HTERT RPE-1 (cell line): ENCODE measurements around the gene TRIM14.

Source experiments
- in situ Hi-C: fragments of 300-500 bp; cut with MboI; formaldehyde crosslinking; loops from 4 replicates; pipeline ENCODE4 v1.14.3; 2020; ENCODE audit warnings: low sequenced_read_pairs

Gene TRIM14

GRCh38 chr9:98118640-98119601, at the start of gene TRIM14:
TSS of gene TRIM14 (minus strand) at chr9:98119222. CDS start at chr9:98119188, 34 bp downstream.
- in situ Hi-C loops, result no loop called here

DNA sequence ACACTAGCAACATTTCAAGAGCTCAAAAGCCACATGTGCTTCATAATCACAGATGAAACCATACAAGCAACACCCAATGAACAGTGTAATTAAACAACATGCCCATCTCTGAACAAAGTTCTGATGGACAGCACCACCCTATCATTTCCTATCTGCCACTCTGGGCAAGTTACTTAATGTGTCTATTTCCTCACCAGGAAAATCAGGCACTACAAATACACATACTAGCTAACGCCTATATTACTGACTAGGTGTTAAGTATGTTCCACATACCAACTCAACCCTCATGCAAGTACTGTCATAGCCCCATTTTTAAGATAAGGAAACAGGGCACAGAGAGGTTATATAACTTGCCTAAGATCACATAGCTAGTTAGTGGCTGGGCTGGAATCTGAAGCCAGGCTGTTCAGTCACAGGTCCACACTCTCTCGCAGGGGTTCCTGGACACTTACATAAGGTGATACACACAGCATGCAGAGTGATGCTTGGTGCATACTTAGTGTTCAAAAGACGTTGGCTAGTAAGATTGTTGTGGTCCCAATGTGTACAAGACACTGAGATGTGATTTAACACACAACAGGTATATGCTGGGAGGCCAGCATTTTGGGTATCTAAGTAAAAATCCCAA, 49.2 kb upstream of the TRIM14 start:
- in situ Hi-C loops, result no loop called here

DNA sequence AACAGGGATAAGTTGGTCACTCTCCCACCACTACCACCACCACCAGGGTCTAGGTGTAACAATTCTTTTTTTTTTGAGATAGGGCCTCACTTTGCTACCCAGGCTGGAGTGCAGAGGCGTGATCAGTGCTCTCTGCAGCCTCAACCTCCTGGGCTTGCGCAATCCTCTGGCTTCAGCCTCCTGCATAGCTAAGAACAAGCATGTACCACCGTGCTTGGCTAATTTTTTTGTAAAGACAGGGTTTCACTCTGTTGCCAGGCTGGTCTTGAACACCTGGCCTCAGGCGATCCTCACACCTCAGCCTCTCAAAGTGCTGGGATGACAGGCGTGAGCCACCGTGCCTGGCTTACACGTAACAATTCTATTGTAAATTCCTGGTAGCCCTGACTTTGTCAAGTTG, 45.9 kb upstream of the TRIM14 start:
- in situ Hi-C loops, result no loop called here

- in situ Hi-C loops, result no loop called here
These were observed 43.6 kb upstream of the TRIM14 start for GRCh38 chr9:98162613-98163012.

DNA sequence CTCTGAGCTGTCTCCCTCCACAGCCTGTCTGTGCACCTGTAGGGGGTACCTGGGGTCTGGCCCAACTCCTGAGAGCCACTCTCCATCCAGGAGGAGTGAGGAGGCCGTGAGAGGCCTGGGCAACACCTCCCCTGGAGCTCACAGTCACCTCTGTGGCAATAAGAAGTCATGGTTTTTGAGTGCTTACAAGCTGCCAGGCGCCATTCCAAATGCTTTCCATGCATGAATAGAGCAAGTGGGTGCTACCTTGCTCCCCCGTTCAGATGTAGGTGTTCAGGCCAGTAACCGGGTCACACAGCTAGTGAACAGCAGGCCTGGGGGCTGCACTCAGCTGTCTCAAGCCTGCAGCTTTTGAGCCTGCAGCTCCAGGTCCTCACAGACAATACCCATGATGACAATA, 42.8 kb upstream of the TRIM14 start:
- in situ Hi-C loops, result no loop called here

- in situ Hi-C loops, result no loop called here
These were observed 40.8 kb upstream of the TRIM14 start for GRCh38 chr9:98159790-98160189.

DNA sequence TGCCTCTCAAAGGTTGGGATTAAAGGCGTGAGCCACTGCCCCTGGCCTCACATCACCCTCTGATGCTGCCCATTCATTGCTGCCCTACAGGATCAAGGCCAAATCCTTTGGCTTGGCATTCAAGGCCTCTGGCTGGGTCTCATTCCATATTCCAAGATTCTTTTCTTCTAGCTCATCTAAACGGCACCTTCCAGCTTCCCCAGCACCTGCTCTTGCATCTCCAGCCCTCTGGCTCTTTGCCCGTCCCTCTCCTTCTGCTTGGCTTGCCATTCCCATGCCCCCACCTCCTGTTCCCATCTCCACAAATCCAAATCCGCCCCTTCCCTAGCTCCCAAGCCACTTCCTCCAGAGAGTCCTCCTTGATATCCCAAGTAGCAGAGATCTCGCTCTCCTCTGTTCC, 40.3 kb upstream of the TRIM14 start:
- in situ Hi-C loops, result no loop called here

GRCh38 chr9:98158071-98158831, 39.2 kb upstream of the TRIM14 start:
- in situ Hi-C loops, result no loop called here

DNA sequence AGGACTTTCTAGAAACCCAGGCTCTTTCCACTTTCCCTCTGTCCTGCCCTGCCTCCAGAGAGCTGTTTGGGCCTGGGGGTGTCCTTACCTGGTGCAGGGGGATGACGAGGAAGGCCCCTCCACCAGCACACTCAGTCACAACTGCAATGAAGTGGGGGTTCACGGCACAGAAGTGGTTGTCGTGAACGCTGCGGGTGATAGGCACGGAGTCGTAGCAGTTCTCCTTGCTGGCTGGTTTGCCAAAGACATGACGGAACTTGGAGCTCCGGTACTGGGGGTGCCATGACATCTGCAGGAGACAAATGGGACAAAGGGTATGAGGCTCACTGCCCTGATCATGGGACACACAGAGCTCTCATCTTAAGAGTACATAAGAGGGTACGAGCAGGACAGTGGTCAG, 38.4 kb upstream of the TRIM14 start:
- in situ Hi-C loops, result no loop called here

DNA sequence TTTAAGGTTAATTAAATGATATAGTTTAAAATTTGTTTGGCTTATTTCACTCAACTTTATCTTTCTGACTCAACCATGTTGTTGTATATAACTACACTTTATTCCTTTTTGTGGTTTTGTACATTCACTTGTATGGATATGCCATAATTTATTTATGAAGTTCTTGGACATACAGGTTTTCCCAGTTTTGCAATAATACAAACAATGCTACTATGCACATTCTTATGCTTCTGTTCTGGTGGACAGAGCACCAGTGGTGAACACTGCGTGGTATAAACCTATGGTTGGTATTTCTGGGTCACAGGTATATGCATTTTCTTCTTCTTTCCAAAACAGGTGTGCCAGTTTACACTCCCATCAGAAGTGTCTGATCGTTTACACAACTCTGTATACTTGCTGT, 35.7 kb upstream of the TRIM14 start:
- in situ Hi-C loops, result no loop called here

DNA sequence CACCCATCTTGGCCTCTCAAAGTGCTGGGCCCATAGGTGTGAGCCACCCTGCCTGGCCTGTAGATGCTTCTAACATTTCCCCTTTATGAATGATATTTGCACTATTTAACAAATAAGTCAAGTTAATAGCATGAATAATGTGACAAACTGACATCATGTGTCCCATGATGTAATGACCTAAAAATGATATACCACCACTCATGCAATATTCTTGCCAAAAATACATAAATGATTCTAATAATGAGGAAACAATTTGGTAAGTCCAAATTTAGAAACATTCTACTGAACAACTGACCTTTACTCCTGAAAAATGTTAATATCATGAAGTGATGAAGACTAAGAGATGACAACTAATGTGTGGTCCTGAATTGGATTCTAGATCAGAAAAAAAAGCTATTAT, 33.5 kb upstream of the TRIM14 start:
- in situ Hi-C loops, result no loop called here

DNA sequence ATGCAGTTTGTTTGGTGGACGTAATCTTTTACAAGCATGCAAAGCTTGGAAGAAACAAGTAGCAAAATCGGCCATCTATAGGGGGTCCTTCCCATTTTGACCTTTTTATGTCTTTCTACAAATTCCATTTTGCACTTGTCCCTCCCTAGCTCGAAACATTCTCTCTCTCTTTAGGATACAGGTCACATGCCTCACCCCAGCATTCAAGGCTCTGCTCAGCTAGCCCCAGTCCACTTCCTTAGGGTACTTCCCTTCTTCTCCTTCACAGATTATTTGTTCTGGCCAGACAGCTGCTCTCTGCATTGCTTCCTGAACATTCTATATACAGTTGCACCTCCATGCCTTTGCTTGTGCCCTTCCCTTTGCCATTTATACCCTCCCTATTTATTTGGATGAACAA, 31.7 kb upstream of the TRIM14 start:
- in situ Hi-C loops, result no loop called here

- in situ Hi-C loops, result no loop called here
These were observed 31.1 kb upstream of the TRIM14 start for GRCh38 chr9:98150164-98150563.

DNA sequence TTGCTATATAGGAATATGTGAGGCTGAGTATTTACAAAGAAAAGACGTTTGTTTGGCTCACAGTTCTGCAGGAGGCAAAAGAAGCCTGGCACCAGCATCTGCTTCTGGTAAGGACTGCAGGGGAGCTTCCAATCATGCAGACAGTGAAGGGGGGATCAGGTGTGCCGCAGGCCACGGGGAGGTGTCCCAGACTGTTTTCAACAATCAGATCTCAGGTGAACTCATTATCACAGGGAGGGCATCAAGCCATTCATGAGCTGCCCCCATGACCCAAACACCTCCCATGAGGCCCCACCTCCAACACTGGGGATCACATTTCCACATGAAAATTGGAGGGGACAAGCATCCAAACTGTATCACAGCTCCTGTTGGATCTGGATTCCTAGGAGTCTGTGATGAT, 30.4 kb upstream of the TRIM14 start:
- in situ Hi-C loops, result no loop called here

DNA sequence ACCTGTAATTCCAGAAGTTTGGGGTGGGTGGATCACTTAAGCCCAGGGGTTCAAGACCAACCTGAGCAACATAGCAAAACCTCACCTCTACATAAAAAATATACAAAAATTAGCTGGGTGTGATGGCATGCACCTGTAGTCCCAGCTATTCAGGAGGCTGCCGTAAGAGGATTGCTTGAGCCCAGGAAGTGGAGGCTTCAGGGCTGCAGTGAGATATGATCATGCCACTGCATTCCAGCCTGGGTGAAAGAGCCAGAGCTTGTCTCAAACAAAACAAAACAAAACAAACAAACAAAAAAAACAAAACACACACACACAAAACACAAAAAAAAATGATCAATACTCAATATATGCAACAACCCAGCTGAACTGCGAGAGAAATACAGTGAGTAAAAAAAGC, 29.5 kb upstream of the TRIM14 start:
- in situ Hi-C loops, result no loop called here

DNA sequence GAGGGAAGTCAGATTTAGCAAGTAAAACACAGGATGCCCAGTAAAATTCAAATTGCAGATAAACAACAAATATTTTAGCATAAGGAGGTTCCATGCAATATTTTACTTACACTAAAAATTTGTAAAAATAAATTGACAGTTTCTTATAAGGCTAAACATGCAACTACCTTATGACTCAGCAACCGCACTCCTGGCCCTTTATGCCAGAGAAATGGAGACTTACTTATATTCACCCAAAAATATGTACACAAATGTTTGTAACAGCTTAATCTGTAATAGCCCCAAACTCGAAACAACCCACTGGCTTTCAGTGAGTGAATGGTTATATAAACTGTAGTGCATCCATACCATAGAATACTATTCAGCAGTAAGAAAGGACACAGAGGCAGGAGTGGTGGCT, 28.6 kb upstream of the TRIM14 start:
- in situ Hi-C loops, result no loop called here

GRCh38 chr9:98146101-98146991, 27.3 kb upstream of the TRIM14 start:
- in situ Hi-C loops, result no loop called here

- in situ Hi-C loops, result no loop called here
These were observed 25.6 kb upstream of the TRIM14 start for GRCh38 chr9:98144631-98145030.

- in situ Hi-C loops, result no loop called here
These were observed 25.1 kb upstream of the TRIM14 start for GRCh38 chr9:98144076-98144475.

GRCh38 chr9:98142925-98143481, 24.0 kb upstream of the TRIM14 start:
- in situ Hi-C loops, result no loop called here
